Testis (tissue), 2 donors: ENCODE data around the gene POLD2.

Experiments used
- CTCF ChIP-seq, 3 experiments: fragments of 450-650 bp in 2 of 3; fragments of 200-600 bp in 1 of 3; sonication (generic) in 1 of 3; IDR thresholded peaks; one replicate each; pipeline ENCODE4 v1.5.1; 2016 to 2019; ENCODE audit warnings: antibody characterized with exemption in 3 of 3, mild to moderate bottlenecking in 2 of 3, moderate library complexity in 1 of 3
- POLR2A ChIP-seq: fragments of 450-650 bp; IDR thresholded peaks from one replicate; pipeline ENCODE4 v1.6.1; 2017; ENCODE audit warnings: antibody characterized with exemption, mild to moderate bottlenecking, moderate library complexity

GRCh38 chr7:44127161-44127560 is 3.8 kb upstream of the POLD2 start:
- no peak for TF ChIP-seq CTCF (IDR thresholded peaks at IDR 0.05)
- TF ChIP-seq POLR2A = no peak
